Measurements from ENCODE around the gene SMIM41.

Gene SMIM41

DNA sequence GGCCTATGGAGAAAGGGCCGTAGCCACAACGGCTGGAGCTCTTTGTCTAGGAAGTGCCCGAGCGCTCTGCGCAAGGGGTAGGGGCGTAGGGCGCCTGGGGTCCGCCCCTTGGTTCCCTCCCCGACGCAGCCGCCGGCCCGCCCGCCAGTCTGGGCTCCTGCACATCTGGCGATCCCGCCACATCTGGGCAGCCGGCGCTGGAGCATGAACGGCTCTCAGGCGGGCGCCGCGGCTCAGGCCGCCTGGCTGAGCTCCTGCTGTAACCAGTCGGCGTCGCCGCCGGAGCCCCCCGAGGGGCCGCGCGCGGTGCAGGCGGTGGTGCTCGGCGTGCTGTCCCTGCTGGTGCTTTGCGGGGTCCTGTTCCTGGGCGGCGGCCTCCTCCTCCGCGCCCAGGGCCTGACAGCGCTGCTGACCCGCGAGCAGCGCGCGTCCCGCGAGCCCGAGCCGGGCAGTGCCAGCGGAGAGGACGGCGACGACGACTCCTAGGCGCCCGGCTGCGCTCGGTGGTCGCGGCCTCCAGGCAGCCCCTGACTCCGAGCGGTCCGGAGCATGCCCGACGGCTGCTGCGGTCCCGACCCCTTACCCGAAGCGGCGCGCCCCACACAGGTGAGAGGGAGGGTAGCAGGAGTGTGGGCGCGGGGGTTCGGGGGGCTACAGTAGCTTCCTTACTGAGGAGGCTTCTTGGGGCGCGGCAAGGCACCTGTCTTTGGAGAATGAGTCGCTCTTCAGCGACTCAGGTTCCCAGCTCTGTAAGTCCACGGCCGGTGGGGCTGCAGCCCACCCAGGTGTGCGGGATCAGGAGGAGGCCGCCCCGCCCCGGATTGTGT is at the start of gene SMIM41:
Gene SMIM41 (plus strand): TSS at position 129 of the 827 bp plus-strand sequence. CDS start 76 bp downstream, at position 205.
- DNase-seq (ENCODE audit: low spot score): no peak

GRCh38 chr12:52032446-52032803 is 47.1 kb upstream of the SMIM41 start:
- DNase-seq (ENCODE audit: low spot score): peak; percentile 30

- DNase-seq (ENCODE audit: low spot score): peak; percentile 96
Measured at GRCh38 chr12:52032804-52033445, 46.6 kb upstream of the SMIM41 start.

DNA sequence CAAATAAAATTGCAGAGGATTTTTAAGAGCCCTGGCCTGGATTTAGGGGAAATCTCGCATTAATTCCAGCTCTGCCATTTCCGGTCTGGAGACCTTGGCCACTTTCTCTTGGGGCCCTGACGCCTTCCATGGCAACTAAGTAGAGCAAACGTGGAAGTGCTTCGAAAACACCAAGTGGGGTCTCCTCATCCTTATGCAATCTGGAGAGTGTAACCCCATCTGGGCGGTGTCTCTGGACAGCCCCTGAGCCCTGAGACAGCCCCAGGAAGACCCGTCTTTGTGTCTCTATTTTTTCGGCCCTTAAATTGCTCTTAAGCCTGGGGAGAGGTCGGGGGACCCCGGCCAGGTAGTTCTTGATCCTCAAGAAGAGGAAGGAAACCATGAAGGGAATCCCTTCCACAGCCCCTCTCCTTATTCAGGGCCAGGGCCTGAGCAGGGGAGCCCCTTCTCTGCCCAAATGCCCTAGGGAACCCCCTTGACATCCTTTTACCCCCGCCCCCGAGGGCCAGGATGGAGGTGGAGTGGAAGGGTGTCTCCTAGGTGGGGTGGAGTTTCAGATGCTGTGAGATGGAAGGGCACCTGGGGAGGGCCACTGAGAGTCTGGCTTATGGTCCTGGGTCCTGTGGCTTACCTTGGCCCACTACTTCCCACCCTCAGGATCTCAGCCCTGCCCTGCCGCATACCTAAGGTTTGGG is 45.9 kb upstream of the SMIM41 start:
- DNase-seq (ENCODE audit: low spot score): no peak

DNA sequence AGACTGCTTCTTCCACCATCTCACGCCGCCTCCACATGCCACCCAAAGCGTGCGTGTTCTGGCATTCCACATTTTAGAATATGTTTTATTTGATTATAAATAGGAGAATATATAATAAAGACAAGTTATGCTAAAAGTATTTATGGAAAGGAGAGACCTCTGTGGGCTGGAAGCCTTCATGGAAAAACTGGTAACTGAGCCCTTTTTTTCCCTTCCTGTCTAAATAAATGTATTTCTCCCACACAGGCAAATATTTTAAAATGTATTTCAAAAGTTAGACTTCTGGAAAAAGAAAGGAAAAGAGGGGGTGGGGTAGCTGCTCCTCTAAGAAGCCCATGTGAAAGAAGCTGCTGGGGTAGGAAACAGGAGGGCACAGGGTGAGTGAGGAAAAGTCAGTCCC is 44.3 kb upstream of the SMIM41 start:
- no peak for DNase-seq (ENCODE audit: low spot score)

DNA sequence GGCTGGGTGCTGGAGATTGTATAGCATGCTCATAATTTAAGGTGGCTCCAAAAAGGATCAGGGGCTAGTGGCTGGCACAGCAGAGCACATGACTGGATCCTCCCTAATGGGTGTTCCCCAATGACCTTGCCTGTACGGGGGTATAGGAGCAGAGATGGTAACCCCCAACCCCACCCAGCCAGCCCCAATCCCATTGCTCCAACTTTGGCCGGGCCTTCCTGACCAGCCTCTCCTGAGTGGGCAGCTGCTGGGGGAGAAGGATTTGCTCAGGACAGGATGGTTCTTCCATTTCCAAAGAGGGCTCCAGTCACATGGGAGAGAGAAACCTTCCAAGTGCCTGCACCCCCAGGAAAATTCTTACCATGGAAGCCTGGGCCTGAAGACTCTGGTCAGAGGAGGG is 43.6 kb upstream of the SMIM41 start:
- DNase-seq (ENCODE audit: low spot score): no peak

DNA sequence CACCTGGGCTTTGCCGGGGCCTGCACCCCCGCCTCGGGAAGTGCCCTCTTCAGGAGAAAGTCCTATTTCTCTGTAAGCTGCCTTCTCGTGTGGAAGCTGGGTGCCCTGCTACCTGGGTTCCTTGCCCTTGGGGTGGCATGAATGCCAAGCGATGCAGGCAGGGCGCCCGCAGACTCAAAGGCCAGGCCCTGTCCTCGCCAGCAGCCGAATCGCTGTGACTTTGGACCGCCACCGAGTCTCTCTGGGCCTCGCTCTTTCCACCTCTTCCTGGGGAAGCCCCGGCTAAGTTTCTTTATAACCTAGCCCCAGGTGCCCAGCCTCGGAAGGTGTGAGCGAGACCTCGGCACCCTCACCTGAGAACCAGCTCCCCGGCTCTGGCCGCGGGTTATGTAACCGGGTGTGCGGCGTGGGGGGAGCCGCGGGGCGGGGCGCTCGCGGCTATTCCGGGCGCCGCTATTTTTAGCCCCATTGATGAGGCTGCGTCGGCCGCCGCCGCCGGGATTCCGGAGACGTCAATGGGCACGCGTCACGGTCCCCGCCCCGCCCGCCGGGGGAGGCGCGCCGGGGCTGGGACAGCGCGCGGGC is 42.8 kb upstream of the SMIM41 start:
- DNase-seq (ENCODE audit: low spot score): peak; percentile 76

GRCh38 chr12:52037248-52037861 is 42.1 kb upstream of the SMIM41 start:
- peak; percentile 27 for DNase-seq (ENCODE audit: low spot score)

- DNase-seq (ENCODE audit: low spot score): no peak
Measured at GRCh38 chr12:52038447-52038846, 41.1 kb upstream of the SMIM41 start.

GRCh38 chr12:52041035-52041434 is 38.5 kb upstream of the SMIM41 start:
- no peak for DNase-seq (ENCODE audit: low spot score)

- no peak for DNase-seq (ENCODE audit: low spot score)
Measured at GRCh38 chr12:52041695-52042123, 37.8 kb upstream of the SMIM41 start.

GRCh38 chr12:52042706-52043385 is 36.7 kb upstream of the SMIM41 start:
- no peak for DNase-seq (ENCODE audit: low spot score)

DNA sequence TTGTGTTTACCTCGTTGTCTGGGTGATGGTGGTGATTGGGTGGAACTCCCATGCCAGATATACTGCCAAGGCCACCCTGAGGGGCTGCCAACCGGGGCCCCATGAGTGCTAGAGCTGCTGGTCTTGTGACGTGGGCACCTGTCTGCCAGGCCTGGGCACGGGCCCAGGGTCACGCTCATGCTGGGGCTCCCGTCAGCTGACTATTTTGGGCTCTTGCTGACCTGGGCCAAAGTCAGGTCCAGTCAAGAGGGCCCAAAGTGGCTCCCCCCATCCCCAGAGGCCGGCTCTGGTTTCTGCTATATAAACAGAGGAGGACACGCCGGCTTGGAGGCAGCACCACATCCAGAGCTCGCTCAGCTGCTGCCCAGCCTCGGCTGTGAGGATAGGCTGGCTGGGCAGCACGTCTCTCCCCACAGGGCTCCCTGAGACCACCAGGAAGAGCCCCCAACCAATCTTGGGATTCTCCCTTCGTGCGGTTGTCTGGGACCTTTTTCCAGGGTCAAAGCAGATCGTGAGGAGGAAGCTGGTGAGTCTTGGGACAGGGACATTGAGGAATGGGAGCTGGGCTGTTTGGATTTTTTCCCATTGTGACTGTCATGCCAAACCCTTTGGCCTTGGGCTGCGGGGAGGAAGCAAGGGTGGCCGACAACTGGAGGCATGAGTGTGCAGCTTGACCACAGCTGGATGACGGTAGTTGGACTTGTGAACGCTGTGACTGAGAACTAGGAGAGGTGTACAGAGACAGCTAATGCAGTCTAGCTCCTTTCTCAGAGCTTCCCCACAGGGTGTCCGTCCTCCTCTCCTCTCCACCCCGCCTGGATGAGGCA is 35.9 kb upstream of the SMIM41 start:
- no peak for DNase-seq (ENCODE audit: low spot score)

DNA sequence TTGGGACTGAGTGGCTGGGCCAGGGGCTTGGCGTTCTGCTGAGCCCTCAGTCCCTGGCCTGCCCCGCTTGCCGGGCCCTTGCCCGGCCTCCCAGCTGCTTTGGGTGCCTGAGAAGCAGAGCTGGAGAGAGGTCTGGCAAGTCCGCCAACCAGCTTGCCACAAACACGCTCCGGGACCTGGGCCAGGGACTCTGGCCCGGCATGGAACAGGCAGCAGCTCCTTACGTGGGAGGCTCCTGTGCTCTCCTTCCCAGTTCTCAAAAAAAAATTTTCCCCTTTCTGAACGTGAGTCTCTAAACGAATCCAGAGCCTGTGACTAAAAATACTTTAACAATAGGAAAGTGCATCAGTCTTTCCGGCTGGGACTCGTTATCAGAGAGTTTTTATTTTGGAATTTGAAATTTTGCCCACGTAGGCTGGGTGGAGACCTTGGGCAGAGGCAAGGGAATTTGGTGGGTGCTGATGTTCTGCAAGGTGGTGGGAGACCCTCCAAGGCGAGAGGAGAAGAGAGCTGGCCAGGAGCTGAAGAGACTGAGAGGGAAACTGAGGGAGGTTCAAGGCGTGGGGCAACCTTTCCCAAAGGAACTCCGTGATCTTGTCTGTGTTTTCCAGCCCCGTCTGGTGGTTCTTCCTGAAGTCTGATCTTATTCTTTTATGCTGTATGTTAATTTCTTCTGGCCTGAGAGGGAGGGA is 35.1 kb upstream of the SMIM41 start:
- DNase-seq (ENCODE audit: low spot score): no peak

- DNase-seq (ENCODE audit: low spot score): no peak
Measured at GRCh38 chr12:52045794-52046199, 33.7 kb upstream of the SMIM41 start.

DNA sequence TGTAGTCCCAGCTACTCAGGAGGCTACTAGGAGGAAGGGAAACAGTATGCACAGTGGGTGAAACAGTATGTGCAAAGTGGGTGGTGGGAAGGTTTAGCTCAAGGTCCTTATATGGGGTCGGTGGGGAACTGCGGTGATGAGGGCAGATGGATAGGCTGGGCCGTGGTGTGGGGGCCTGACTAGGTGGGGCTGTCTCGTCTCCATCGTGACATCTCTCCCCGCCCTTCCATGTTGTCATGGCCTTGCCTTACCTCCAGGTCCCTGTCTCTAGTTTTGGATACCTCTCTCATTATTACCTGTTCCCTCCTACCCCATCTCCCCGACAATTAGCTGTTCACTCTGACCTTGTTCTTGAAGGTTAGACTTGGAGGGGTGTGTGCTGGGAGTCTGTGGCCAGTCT is 32.6 kb upstream of the SMIM41 start:
- no peak for DNase-seq (ENCODE audit: low spot score)

GRCh38 chr12:52049286-52049685 is 30.2 kb upstream of the SMIM41 start:
- no peak for DNase-seq (ENCODE audit: low spot score)

DNA sequence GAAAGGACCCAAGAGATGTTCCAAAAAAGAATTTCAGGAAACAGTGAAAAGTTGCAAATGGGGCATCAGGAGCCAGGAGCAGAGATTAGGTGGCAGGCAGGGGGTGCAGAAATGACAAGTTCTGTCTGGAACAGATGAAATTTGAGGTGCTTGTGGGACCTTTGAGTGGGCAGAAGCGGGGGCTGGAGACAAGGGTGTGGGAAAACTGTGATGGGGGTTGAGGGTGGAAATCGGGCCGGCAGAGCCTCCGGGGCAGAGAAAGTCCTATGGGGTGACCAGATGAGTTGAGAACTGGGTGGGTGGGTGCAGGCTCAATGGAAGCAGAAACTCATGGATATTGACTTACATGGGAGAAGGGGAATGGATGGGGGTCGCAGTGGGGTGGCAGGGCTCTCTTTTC is 29.8 kb upstream of the SMIM41 start:
- DNase-seq (ENCODE audit: low spot score): no peak

- peak; percentile 11 for DNase-seq (ENCODE audit: low spot score)
Measured at GRCh38 chr12:52050116-52050757, 29.3 kb upstream of the SMIM41 start.

Data from kidney tubule cell (primary cell).